NCI-H1092 (cell line): ENCODE measurements around the gene CACNA2D1.
"Not testable (repeated sequence)": the region's sequence is repeated elsewhere in the genome, so short reads cannot be mapped to it uniquely, and the experiment has no call there.

Source experiments
- DNase-seq: peaks from one replicate; lab custom pipeline; 2025; lab: John Stamatoyannopoulos, UW

The CACNA2D1 gene

DNA sequence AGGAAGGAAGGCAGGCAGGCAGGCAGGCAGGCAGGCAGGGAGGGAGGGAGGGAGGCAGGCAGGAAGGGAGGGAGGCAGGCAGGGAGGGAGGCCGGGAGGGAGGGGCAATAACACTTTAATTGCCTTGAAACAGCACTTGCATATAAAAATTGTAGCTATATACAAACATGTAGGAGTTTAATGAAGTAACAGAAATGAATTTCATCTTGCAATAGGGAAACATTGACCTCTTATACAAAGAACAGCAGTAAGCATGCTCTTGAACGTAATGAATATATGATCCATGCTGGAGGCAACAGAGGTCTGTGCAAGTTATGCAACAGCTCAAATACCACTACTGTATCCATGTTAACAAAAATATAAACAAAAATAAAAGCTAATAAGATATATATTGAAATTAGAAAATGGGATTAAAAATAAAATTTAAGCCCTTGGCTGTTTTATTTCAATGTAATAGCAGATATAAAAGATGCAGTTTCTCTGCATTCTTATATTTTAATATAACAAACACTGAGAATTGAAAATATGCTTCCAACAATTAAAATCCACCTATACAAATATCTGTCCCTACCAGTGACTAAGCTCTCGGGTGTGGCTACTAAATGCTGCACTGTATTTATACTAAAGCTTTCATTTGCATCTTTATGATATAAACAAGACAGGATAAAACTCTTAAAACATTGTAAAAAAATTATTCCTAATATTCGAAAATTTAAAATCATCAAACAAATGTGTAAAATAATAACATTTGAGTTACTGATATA is 50.3 kb downstream of the CACNA2D1 start:
- DNase-seq = no peak

GRCh38 chr7:82390936-82391335 is 52.6 kb downstream of the CACNA2D1 start:
- DNase-seq = no peak

DNA sequence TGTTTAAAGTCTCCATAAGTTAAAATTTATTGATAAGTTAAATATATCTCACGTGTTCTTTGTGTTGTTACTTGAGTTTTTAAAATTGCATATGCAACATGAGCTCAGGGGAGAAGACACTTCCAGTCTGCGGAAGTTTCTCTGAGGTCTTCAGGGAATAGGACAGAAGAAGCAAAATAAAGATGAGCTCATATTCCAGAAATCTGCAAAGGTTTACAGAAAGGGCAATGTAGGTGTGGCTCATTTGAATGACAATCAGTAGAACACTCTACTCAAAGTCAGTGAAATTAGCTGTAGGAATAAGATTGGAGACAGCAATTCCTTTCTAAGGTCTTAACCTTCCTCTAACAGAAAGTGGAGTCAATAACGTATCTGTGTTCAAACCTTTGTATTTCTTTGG is 53.7 kb downstream of the CACNA2D1 start:
- DNase-seq = no peak

DNA sequence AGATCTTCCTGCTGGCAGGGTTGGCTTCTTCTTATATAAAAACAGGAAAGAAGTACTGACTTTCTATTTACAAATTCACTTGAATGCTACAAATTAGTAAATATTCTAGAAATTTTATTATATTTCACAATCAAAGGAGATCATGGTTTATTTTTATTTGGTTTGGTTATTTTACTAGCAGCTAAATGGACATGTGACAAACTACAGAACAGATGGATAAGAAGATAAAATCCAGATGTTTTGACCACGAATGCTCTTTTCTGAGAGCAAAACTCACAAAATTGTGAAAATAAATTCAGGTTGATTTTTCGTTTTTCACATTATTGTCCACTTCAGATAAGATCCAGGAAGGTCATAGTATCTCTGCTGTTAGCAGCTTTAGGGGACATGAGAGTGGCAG is 55.4 kb downstream of the CACNA2D1 start:
- no peak for DNase-seq

DNA sequence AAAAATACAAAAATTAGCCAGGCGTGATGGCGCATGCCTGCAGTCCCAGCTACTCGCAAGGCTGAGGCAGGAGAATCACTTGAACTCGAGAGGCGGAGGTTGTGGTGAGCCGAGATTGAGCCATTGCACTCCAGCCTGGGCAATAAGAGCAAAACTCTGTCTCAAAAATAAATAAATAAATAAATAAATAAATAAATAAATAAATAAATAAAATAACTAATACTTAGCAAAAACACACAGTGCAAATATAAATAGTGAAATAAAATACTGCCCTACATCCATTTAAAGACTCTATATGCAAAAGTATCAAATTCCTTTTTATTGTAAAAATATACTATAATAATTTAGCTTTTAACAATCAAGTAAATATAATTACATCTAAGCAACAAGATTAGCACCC is 57.0 kb downstream of the CACNA2D1 start:
- DNase-seq = not testable (repeated sequence)

DNA sequence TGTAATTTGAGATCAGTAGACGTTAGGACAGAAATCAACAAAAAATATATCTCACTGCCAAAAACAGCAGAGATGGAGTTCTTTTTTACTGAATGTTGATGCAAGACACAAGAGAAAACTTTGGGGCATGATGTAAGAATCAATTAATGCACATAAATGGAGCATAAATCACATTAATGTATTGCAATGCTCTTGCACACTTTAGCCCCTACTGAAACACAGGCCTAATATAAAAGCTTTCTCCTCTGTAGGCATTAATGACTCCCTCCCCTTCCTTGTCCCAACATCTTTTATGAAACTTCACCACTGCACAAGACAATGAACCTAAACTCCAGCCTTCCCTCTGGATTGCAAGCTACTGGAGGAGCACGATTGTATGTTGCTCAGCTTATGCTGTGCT is 58.8 kb downstream of the CACNA2D1 start:
- no peak for DNase-seq

DNA sequence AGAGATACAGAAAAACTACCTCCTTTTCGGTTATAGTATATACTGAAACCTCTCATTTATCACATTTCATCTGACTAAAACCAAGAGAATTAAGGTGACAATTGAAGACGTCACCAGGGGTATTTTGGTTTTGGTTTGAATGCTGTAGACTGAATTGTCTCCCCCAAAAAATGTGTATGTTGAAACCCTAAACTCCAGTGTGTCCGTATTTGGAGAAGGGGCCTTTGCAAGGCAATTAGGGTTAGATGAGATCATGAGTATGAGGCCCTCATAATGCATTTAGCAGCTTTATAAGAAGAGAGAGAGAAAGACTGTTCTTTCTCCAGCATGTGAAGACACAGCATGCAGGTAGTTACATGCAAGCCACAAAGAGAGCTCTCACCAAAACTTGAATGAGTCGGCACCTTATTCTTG is 59.5 kb downstream of the CACNA2D1 start:
- no peak for DNase-seq

DNA sequence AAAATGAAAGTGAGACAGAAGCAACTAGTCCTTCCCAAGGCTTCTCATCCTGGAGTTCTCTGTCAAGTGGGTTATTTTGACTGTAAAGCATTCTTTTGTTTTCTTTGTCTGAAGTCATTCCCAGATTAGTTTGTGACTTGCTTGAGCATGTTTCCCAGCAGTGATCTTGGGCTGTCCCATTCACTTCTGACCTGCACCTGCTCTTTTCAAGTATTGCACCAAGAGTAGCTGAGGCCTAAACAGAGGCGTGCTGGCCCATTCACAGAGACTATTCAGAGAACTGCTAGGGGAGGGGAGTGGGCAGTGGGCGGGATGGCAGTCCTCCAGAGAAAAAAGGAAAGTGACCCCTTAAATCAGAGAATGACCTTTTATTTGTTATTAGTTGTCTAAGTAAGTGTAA is 61.3 kb downstream of the CACNA2D1 start:
- no peak for DNase-seq

DNA sequence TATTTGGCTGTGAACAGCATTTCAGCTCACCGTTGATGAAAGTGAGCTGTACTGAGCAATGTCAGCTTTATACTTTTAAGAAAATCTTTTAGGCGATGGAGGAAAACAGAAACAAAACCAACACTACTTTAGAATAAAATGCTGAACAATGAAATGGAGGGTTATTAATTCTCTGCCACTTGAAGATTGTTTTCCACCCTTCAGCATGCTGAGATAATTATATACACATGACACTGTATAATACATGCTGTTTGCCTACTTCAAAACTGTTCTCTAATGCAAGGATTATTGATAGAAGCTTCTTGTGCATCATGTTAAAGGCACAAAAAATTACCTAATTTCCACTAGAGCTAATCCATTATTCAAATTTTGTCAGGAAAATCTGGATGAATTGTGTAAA is 66.8 kb downstream of the CACNA2D1 start:
- DNase-seq = no peak

DNA sequence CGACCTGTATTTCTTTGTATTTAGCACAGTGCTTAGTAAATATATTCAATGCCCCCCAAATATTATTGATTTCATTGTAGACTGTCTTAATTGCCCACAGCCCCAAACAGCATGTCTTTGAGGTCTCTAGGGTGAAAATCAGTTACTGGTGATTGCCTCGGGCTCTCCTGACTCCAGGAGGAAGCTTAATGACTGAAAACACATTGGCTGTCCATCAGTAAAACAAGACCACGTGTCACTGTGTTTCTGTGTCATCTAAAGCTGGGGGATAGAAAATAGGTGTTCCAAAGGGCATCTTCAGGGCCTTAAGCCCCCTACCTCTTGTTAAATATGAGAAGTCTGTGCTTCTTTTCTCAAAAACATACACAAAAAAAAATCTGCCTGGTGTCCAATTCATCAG is 67.9 kb downstream of the CACNA2D1 start:
- no peak for DNase-seq

DNA sequence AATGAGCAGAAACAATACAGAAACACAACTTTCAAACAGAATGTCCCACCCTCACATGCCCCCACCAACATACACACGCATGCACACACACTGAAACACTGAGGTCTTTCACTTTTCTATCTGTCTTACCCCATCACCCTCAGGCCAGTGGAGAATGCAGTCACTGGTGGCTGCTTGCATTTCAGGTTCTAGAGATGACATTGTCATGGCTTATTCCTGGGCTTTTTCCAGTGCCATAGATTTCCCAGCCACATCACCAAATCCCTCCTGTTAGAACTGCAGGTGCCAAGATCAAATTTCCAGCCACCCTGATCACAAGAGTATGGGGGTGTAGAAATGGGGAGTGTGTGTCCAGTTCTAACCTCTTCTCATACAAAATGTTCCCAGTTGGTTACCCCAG is 68.4 kb downstream of the CACNA2D1 start:
- no peak for DNase-seq

- peak; percentile 30 for DNase-seq
Measured at GRCh38 chr7:82373926-82374635, 69.5 kb downstream of the CACNA2D1 start.

DNA sequence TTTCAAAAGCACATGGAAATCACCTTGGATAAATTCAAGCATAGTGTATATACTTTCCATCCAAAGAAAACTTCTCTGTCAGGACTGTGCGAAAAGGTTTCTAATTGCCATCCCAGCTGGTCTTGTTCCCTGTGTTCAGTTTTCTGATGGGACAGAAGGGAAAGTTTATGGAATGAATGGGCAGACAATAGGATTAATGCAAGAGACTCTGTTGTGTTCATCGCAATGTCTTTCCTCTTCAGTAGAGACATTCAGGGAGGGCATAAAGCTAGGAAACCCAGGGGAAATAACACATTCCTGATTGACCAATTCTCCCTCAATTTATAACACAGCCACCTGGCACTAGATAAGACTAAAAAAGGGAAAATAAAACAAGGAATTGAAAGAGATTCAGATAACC is 78.9 kb downstream of the CACNA2D1 start:
- DNase-seq = no peak

DNA sequence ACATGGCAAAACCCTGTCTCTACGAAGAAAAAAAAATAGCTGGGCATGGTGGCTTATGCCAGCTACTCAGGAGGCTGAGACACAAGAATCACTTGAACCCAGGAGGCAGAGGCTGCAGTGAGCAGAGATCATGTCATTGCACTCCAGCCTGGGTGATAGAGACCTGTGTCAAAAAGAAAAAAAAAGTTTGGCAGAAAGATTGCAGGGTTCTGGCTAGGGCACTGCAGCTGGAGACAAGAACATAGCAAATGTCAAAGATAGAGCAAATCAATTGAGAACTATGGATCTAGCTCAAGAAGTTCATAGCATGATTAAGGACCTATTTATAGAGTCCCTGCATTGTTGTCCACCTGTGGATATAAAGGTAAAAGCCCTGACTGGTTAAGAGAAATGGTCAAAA is 79.5 kb downstream of the CACNA2D1 start:
- DNase-seq = no peak

- no peak for DNase-seq
Measured at GRCh38 chr7:82362129-82362706, 81.4 kb downstream of the CACNA2D1 start.

GRCh38 chr7:82360591-82361368 is 82.8 kb downstream of the CACNA2D1 start:
- DNase-seq = no peak

GRCh38 chr7:82359426-82359825 is 84.2 kb downstream of the CACNA2D1 start:
- DNase-seq = no peak

- DNase-seq = no peak
Measured at GRCh38 chr7:82358923-82359322, 84.7 kb downstream of the CACNA2D1 start.

- no peak for DNase-seq
Measured at GRCh38 chr7:82358009-82358578, 85.5 kb downstream of the CACNA2D1 start.

DNA sequence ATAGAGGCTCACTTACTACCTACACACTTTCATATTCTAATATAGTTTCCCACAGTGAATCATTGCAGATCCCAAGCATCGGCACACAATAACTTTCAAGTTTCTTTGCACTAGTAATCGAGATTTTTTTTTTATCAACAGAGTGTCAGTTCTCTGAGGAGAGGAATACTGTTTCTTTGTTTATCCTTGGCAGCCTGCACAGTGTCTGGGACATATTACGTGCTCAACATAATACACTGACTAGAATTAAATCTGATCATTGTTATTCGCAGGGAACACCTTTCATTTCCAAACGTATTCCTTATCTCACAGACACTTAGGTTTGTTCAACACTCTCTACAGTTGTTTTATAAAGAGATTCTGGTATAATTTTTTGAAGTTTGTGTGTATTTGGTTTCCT is 95.3 kb downstream of the CACNA2D1 start:
- DNase-seq = no peak

GRCh38 chr7:82347808-82348207 is 95.8 kb downstream of the CACNA2D1 start:
- no peak for DNase-seq

DNA sequence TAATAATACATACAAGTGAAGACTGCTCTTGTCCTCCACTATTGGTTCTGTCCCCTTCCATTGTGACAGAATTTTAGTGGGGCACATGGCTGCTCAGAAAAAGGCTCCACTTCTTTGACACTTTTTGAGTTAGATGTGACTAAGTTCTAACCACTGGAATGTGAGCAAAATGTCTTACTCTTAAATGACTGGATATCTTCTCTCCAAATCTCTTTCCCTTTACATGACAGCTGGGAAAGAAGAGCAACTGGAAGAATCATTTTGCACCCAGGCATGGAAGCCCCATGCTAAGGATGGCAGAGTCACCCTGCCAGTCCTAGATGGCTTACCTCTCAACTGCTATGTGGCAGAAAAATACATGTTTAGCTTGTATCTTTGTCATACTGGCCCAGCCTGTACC is 97.7 kb downstream of the CACNA2D1 start:
- DNase-seq = no peak
